ENCODE measurements around the gene RIBC2.
"Not testable (repeated sequence)": the region's sequence is repeated elsewhere in the genome, so short reads cannot be mapped to it uniquely, and the experiment has no call there.

RIBC2 gene

DNA sequence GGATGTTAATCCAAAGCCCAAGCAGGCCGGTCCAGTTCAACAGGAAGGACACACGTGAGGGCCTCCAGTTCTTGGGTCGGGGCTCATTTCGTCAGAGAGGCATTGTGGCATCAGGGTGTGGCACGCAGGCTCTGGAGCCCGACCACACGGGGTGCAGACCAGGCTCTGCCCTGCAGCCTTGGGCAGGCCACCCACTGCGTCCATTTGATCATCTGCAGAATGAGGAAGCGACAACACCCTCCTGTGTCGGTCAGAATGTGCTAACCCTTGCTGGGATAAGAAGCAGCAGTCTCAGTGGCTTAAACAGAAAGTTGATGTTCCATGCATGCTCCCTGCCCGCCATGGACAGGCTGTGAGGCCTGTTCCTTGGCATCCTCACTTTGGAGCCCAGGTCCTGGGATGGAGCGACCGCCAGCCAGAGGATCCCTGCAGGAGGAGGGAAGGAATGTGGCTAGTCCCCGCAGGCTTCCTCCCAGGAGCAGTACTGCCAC, 10.8 kb downstream of the RIBC2 start:
- DNase-seq (ENCODE audit: low spot score), result no peak

DNA sequence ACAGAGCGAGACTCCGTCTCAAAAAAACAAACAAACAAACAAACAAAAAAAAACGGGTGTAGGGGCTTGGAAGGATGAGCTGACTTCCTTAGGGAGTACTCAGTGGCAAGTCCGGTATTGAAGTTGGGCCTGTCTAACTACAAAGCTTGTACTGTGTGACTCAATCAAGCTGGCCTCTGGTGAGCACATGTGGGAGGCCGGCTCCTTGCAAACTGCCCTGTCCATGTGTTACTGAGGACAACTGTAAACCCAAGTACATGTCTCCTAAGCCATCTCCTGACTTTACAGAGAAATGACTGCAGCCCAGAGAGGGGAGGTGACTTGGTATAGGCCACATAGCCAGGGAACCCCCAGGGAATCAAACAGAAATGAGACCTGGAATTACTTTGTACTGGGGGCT, 11.6 kb downstream of the RIBC2 start:
- no peak for DNase-seq (ENCODE audit: low spot score)

DNA sequence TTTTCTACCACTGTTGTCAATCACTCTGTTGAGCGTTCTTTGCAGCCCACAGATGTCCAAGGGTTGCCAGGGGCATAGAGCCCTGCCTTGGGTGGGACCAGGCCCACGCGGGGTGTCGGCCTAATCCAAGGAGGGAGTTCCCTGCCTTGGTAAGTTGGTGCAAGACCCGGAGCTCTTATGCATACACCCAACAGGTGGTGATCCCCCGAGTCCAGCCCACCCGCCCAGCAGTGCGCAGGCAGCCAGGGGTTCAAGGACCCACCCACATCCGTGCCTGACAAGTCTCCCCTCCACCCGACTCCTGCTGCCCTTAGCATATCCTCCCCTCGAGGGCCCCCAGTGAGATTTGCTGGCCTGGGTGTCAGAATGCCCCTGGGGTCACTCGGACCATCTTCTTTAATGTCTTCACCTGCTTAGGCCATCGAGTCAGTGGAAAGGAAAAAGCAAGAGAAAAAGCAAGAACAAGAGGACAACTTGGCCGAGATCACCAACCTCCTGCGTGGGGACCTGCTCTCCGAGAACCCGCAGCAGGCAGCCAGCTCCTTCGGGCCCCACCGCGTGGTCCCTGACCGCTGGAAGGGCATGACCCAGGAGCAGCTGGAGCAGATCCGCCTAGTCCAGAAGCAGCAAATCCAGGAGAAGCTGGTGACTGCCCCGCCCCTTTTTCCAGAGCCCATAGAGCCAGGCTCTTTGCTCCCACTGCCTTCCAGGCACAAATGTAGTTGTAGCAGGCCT, 12.2 kb downstream of the RIBC2 start:
- no peak for DNase-seq (ENCODE audit: low spot score)

DNA sequence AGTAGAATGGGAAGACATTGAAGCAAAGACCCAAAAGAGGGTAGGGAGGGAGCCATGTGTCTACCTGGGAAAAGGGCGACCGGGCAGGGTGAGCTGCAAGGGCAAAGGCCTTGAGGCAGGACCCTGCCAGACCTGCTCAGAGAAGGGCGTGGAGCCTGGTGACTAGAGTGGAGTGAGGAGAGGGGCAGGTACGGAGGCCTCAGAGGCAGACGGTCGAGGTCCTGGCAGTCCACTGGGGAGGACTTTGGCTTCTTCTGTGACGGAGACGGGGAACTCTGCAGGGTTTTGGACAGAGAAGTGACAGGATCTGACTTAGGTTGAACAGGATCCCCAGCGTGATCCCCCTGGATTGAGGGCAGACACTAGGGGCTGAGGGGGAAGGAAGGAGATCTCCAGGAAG, 12.9 kb downstream of the RIBC2 start:
- no peak for DNase-seq (ENCODE audit: low spot score)

DNA sequence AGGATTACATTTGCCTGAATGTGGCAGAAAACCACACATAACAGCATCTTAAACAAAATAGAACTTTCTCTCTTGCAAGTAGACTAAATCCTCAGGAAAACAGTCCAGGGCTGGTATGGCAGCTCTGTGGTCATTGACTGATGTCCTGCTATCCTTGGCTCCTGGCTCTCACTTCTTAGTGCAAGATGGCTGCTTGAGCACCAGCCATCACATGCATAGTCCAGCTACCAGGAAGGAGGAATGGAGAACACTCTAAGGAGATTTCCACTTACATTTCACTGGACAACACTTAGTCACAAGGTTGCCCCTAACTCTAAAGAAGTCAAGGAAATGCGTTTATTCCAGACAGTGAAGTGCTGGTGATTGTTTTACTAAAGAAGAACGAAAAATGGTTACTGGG, 13.6 kb downstream of the RIBC2 start:
- no peak for DNase-seq (ENCODE audit: low spot score)

DNA sequence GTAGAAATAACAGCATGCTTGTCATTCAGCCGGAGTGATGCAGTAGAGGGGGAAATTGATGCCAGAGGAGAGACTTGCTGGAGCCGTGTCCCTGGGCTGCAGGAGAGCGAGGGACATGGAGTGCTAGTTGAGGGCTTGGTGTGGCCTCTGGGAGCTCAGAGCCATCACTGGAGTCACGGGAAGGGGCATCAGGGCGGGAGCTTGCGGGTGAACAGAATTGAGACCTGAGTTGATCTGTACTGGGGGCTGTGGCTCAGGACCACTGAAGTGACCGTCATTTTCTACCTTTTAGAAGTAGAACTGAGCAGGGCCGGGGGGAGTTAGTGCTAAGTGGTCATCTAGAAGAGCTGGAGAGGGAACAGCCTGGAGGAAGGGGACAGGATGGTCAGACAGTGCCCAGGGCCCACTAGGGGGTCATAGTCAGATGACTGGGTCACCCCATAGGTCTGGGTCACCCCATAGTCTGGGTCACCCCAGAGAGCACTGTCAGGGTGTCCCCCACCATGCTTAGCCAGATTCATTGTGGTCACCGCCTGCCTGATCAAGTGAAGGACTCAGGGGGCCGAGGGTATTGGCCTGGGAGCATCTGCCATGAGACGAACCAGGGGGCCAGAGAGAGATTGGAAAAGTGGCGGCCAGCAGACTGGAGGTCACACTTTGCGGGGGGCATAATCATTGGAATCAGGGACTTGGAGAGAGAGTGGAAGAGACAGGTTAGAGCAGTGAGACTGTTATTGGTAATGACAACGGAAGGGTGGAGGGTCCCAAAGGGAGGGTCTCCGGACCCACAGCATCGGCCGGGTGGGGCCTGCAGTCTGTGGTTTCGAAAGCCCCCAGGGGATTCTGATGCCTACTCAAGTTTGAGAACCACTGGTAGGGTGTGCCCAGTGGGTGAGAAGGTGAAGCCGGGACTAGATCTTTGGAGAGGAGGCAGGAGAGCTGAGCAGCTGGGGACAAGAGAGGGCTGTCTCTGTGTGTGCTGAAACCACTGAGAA, 15.2 kb downstream of the RIBC2 start:
- no peak for DNase-seq (ENCODE audit: low spot score)

DNA sequence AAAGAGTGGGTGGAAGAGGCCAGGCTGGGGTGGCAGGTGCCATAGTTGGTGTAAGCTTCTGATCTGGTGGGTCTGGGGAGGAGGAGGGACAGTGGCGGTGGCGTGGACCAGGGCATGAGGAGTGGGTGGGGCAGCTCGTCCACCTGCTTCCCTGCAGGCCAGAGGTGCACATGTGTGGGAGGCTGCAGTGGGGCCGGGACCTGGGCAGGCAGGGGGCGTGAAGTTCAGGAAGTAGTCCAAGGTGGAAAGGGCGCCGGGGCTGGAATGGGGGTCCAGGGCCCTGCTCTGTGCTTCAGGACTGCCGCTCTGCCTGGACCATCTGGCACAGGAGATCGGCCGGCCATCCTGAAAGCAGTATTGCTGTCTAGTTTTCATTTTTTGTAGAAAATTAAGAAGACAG, 15.9 kb downstream of the RIBC2 start:
- DNase-seq (ENCODE audit: low spot score), result no peak

DNA sequence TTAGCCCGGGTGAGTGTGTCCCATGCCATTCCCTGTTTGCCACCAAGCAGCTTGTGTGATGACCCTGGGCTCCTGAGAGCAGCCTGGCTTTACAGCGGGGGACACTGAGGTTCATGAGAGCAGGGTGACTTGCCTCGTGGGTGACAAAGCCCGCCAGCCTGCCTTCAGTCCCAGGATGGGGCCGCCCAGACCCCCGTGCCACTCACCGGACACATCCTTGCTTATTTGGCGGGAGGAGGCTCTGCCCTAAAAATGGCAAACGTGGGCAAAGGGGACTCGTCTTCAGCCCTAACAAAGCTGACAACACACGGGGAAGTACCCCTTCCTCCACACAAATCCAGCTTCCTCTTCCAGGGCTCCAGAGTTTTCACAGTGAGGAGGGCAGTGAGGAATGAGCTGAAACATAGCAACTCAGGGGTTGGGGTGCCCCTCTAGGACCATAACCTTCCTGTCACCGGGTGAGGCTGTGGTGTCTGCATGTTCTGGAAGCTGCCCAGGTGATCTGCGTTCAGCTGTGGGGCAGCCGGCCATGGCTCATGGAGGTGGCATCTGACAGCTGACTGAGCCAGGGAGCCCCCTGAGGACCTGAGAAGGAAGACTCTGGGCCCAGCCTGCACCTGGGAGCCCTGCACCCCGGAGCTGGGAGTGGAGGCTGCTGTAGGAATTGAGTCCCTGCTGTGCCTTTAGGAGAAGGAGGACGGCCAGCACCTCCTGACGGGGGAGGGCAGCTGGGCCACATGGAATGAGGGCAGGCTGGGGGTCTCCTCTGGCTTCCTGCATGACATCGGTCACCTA, 16.7 kb downstream of the RIBC2 start:
- DNase-seq (ENCODE audit: low spot score), result no peak

DNA sequence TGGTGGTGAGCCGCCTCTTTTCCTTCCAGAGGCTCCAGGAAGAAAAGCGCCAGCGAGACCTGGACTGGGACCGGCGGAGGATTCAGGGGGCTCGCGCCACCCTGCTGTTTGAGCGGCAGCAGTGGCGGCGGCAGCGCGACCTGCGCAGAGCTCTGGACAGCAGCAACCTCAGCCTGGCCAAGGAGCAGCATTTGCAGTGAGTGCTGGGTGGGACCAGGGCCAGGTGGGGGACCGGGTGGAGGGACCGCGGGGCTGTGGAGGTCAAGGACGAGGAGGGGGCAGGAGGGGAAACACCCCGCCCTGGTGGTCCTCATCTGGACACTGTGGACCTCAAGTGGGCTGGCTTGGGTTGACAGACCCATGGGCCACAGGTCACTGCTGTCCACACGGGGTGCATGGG, 17.4 kb downstream of the RIBC2 start:
- DNase-seq (ENCODE audit: low spot score), result no peak

DNA sequence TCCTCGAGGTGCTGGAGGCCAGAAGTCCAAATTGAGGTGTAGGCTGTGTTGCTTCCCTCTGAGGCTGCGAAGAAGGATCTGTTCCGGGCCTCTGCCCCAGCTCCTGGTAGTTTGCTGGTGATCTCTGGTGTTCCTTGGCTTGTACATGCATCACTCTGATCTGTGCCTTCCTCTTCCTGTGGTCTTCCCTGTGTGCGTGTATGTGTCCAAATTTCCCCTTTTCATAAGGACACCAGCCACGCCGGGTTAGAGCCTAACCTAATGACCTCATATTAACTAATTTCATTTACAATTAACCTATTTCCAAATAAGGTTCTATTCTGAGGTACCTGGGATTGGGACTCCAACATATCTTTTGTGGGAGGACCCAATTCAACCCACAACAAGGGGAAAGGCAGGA, 21.5 kb downstream of the RIBC2 start:
- DNase-seq (ENCODE audit: low spot score), result no peak

DNA sequence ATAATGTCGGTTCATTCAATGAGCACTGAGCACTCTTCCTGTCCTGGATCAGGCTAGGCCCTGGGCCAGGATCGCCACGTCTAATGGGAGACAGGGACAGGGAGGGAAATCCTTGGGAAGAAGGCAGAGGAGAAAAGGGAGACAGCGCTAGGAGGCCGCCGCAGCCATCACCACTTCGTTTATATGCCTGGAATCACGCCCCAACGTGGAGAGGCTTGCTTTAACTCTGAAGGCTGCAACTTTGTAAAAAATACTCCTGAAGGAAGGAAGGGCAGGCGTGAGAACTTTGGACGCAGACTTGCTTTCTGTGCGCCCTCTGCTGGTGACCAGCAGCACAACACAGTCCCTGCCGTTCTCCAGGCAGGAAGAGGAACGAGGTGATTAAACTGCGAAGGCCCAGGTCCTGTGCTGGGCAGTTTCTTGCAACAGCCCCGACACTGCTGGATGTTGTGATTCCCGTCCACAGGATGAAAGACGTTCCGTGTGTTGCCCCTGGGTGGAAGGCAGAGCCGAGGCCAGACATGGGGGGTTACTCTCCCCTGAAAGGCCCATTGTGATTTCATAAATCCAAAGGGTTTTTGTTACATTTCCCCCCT, 22.1 kb downstream of the RIBC2 start:
- peak; percentile 88 for DNase-seq (ENCODE audit: low spot score)

DNA sequence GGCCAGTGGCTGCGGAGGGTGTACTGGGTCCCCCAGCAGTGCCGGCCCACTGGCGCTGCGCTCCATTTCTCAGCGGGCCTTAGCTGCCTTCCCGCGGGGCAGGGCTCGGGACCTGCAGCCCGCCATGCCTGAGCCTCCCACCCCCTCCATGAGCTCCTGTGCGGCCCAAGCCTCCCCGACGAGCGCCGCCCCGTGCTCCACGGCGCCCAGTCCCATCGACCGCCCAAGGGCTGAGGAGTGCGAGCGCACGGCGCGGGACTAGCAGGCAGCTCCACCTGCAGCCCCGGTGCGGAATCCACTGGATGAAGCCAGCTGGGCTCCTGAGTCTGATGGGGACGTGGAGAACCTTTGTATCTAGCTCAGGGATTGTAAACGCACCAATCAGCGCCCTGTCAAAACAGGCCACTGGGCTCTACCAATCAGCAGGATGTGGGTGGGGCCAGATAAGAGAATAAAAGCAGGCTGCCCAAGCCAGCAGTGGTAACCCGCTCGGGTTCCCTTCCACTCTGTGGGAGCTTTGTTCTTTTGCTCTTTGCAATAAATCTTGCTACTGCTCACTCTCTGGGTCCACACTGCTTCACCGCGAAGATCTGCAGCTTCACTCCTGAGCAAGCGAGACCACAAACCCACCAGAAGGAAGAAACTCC, 23.5 kb downstream of the RIBC2 start:
- DNase-seq (ENCODE audit: low spot score), result not testable (repeated sequence)

DNA sequence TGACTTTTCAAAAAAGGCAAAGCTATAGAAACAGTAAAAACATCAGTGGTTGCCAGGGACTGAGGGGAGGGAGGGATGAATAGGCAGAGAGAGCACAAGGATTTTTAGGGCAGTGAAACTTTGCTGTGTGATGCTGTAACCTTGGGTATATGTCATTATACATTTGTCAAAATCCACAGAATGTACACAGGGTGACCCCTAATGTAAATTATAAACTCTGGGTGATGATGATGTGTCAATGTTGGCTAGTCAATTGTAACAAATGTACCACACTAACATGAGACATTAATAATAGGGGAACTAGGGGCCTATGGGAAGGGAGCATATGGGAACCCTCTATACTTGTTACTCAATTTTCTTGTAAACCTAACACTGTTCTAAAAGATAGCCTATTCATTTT, 24.8 kb downstream of the RIBC2 start:
- no peak for DNase-seq (ENCODE audit: low spot score)

DNA sequence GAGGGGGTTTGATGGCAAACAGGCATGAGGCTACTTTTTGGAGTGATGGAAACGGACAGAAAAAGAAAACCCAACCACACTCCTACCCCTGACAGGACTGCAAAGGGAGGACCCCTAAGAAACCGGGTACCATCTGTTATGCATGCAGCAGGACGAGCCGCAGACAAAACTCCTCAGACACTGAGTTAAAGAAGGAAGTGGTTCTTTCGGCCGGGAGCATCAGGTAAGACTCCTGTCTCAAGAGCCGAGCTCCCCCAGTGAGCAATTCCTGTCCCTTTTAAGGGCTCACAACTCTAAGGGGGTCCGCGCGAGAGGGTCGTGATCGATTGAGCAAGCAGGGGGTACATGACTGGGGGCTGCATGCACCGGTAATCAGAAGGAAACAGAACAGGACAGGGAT, 27.2 kb downstream of the RIBC2 start:
- not testable (repeated sequence) for DNase-seq (ENCODE audit: low spot score)

DNA sequence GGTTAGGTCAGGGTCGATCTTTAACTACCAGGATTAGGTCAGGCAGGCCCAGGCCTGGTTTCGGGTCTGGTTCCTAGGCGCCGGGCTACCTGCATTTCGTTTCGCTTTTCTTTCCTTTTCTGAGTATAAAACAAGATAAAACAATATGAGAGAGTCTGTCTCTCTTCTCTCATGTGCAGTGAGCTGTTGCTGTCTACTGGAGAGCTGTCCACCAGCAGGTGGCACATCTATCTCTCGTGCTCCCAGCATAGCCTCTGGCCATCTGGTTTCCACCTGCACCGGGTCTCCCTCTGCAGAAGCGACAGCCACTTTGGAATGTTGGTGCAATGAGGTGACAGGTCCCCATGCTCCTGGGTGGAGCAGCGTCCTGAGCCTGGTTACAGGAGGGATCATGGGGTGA, 27.6 kb downstream of the RIBC2 start:
- peak; percentile 48 for DNase-seq (ENCODE audit: low spot score)

DNA sequence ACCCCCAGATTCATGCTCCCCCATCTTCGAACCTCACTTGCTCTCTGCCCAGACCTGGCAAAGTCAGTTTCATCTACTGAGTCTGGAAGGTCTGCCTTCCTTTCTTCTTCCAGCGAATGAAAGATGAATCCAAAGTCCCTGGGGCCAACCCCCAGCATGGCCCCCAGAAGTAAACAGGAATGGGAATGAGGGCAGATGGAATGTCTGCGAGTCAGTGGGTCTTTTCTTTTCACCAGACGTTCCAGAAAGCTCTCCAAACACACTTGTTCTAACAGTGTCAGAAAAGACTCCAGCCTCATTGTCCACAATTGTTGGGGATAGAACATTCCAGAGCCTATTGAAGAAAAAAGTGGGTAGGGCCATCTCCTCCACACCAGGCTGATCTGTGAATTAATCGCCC, 28.6 kb downstream of the RIBC2 start:
- DNase-seq (ENCODE audit: low spot score), result no peak

DNA sequence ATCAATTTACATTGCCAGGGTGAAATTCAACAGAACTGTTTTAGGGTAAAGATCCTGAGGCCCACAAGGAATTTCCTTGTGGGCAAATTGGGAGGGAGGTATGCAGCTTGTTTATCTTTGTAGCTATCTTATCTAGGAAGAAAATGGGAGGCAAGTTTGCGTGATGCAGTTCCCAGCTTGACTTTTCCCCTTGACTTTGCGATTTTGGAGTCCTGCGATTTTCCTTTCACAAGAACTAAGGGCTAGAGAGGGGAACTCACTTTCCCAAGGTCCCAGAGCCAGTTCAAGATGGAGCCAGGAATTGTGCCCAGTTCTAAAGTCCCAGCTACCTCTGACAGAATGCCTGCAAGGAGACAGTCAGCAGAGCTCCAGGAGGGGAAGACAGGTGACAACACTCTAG, 30.7 kb downstream of the RIBC2 start:
- no peak for DNase-seq (ENCODE audit: low spot score)

DNA sequence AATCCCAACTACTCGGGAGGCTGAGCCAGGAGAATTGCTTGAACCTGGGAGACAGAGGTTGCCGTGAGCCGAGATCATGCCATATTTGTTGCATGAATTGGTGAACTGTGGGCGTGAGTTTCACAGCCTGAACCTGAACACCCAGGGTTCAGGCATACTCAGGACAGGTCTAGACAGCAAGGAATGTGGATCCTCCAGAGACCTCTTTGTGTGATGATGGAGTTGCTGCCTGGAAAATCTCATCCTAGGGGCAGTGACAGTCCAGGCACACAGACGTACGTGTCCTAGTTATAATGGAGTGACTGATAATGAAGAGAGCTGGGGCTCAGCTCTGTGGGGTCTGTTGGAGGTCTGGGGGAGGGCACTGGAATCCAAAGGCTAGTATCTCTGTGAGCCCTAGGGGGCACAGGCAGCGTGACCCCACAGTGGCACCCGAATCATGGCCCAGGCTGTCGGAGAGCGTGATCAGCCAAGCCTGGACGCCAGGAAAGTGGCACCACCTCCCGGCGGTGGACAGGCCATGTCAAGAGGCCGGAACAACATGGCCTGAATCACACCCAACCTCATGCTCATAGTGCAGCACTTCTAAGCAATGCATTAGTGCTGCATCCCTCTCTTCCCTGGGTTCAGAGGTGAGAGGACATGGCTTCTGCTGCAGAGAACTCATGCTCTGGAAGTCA, 31.7 kb downstream of the RIBC2 start:
- no peak for DNase-seq (ENCODE audit: low spot score)

DNA sequence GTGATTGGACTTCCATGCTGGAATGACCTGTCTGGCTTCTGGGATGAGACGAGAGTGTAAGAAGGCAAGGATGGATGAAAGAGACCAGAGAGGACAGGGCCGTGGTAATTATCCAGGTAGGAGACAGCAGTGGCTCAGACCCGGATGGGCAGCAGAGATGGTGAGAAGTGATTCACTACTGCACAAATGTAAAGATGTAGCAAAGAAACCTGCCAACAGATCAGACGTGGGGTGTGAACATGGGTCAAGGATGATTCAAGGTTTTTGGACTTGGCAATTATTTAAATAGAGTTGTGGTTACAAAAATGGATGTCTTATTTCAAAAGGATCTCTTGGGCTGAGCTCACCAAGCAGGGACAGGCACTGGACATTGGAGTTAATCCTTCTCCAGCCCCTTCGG, 32.7 kb downstream of the RIBC2 start:
- DNase-seq (ENCODE audit: low spot score), result no peak

DNA sequence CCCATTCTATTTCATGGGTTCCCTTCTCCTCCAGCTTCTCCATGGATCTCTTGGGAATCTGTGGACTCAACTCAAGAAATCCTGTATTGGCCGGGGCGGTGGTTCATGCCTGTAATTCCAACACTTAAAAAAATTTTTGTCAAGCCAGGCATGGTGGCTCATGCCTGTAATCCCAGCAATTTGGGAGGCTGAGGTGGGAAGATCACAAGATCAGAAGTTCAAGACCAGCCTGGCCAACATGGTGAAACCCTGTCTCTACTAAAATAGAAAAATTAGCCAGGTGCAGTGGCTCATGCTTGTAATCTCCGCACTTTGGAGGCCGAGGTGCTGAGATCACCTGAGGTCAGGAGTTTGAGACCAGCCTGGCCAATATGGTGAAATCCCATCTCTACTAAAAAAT, 34.1 kb downstream of the RIBC2 start:
- not testable (repeated sequence) for DNase-seq (ENCODE audit: low spot score)

DNA sequence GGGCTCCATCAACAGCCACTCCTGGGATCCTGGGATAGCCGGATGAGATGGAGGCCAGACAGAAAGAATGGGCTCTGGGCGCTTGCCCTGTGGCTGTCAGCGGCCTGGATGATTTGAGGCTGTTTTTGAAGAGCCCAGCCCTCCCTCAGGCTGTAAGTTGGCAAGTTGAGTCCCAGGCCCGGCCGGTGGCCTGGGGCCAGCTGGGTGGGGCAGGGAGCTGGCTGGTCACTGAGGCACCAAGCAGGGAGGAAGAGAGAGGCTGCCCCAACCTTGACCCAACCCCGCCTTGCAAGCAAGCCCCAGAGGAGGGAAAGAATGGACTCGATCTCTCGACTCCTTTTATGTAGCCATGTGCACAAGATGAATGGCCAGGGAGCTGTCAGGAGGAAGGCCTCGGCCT, 34.9 kb downstream of the RIBC2 start:
- no peak for DNase-seq (ENCODE audit: low spot score)
